Measurements from ENCODE around the gene ABCC4.
"Not testable (repeated sequence)": the region's sequence is repeated elsewhere in the genome, so short reads cannot be mapped to it uniquely, and the experiment has no call there.

Gene ABCC4

DNA sequence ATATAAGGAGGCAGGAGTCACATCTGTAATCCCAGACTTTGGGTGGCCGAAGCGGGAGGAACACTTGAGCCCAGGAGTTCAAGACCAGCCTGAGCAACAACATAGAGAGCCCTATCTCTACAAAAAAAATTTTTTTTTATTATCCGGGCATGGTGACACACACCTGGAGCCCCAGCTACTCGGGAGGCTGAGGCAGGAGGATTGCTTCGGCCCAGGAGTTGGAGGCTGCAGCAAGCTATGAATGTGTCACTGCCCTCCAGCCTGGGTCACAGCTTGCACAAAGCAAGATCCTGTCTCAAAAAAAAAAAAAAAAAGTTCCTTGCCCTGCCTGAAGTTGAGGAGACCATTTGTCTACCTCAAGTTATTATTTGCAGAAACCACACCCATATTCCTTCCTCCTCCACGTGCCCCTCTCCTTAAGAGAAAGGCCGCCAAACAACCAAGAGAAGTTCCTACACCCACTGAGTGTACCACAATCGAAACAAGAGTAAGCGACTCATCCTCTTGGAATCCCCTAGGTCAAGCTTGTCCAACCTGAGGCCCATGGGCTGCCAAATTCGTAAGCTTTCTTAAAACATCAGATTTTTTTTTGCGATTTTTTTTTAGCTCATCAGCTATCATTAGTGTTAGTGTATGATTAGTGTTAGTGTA is 2.2 kb downstream of the ABCC4 start:
- no peak for DNase-seq

DNA sequence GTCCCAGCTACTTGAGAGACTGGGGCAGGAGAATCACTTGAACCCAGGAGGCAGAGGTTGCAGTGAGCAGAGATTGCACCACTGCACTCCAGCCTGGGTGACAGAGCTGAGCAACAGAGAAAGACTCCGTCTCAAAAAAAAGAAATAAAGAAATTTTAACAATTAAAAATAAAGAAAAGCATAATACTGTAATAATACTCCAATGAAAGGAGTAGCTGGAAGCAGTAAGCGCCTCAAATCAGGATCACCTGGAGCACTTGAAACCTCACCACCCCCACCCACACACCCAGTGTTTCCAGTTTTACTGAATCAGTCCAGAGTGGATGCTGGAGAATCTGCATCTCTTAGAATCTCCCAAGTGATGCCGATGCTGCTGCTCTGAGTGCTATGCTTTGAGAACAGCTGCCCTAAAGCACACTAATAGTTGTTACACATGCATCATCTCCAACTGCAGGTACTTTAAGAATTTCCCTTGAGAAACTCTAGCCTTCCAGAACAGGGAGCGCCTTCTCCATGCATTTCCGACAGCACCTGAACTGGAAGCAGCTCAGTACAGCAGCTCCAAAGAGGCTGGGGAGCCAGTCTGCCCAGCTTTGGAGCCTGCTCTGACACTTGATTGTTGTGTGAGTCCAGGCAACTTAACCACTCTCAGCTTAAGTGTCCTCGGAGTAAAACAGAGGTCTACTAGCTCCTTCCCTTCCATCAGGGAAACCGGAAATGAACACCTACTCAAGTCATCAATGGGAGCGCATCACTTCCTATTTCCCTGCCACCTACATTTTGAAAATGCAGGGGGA is 2.9 kb downstream of the ABCC4 start:
- no peak for DNase-seq

DNA sequence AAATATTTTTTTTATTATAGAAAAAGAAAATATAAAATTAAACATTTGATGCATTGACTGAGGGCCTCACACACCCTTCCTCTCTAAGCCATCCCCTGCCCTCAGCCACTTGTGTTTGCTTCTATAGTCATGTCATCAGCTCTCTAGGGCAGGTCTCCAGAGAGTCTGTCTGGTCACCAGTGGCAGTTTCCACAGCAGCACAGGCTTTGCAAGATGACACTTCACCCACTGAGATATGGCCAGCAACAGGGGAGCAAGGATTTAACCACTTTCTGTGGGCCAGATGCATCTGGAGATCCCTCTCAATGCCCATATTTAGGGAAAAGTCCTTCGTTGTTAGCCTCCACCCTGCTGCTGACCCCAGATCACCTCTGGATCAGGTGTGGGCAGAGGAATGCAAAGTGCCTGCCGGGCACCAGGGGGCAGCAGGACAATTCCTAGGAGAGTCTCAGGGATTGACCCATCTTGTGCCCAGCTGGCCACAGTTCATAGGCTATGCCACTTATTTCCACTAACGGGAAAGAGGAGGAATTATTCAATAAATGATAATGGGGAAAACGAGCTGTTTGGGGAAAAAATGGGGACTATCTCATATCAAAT is 4.8 kb downstream of the ABCC4 start:
- no peak for DNase-seq

DNA sequence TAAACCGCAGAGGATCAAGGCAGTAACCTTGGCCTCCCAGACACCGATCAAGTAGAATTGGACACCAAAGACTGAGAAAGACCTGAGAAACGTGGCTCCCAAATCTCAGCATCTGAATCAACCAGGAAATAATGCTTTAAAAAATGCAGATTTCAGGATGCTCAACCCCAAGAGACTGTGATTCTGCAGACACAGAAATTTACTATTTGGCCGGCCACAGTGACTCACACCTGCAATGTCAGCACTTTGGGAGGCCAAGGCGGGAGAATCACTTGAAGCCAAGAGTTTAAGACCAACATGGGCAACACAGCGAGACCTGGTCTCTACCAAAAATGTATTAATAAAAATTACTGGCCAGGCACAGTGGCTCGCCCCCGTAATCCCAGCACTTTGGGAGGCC is 6.2 kb downstream of the ABCC4 start:
- no peak for DNase-seq

DNA sequence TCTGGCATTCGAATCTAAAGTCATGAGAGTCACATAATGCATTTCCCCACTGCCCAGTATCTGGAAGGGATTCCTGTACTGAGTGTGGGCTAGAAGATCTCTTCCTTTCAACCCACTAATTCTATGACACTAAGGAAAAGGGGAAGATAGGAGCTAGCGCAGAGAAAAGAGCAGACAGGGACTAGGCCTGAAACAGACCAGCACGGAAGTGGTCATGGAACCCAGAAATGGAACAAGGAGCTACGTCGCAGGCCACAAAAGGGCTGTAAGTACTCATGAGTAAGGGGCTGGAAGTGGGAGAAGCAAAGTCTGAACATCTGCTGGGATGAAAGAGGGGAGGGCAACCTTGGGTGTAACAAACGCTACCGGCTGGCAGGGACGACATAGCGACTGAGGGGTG is 8.6 kb downstream of the ABCC4 start:
- DNase-seq = no peak

DNA sequence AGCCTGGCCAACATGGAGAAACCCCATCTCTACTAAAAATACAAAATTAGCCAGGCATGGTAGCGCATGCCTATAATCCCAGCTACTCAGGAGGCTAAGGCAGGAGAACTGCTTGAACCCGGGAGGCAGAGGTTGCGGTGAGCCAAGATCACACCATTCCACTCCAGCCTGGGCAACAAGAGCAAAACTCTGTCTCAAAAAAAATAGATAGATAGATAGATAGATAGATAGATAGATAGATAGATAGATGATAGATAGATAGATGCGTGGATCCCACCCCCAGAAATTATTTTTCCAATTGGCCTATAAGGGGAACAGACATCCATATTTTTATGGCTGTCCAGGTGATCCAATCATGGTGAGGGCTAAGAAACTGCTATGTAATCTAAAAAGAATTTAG is 11.3 kb downstream of the ABCC4 start:
- not testable (repeated sequence) for DNase-seq

DNA sequence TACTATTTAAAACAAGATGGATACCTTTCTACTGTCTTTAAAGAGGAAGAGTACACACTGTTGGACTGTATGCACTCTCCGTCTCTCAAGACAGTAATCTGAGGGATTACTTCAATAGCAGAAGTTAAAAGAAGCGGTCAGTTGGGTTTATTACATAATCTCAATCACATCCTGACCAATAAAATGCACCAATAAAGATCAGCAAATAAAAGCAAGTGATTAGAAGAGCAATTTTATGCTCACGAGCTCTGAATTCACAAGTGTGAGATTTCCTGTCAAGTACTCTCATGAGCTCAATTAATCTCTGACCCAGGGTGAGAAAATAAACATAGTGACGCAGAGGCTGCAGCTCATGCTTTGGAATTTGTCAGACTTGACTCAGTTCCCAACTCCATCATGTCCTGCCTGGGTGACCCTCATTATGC is 12.2 kb downstream of the ABCC4 start:
- DNase-seq = no peak

DNA sequence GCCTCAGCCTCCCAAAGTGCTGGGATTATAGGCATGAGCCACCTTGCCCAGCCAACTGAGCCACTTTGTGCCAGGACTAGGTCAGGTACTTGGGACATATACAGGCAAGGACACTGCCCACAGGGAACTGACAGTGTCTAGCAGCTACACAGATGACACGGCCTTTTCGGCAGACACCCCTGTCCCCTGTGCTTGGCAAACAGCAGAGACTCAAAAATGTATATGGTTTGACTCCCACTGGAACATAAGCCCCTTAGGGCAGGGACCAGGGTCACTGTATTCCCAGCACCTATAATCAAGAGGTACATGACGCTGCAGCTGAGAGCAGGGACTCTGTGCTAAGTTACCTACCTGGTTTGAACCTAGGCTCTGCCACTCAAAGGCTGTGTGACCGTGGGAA is 16.8 kb downstream of the ABCC4 start:
- no peak for DNase-seq

DNA sequence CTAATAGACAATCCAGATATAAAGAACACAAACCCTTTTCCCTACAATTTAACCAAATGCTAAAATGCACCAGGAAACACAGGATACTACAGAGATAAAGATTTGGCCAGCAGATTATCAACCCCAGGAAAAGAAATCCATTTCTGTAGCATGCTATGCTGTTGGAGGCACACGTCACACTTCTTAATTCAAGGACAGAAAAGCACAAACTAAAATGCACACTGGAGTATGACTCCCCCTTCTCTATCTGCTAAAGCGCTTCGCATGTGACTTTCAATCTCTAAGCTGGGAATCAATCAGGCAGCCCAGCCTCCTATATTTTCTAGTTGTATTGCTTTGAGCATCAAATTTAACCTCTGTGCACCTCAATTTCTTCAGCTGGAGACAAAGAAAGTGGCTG is 22.2 kb downstream of the ABCC4 start:
- DNase-seq = no peak

DNA sequence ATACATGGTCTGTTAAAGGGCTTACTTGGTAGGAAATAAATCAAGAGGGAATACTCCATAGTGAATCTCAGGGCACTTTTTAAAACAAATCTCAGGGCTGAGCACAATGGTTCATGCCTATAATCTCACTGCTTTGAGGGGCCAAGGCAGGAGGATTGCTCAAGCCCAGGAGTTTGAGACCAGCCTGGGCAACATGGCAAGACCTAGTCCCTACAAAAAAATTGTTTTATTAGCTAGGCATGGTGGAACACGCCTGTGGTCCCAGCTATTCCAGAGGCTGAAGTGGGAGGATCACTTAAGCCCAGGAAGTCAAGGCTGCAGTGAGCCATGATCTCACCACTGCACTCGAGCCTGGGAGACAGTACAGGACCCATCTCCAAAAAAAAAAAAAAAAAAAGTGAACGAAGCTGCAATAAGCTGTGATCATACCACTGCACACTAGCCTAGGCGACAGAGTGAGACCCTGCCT is 25.2 kb downstream of the ABCC4 start:
- no peak for DNase-seq

DNA sequence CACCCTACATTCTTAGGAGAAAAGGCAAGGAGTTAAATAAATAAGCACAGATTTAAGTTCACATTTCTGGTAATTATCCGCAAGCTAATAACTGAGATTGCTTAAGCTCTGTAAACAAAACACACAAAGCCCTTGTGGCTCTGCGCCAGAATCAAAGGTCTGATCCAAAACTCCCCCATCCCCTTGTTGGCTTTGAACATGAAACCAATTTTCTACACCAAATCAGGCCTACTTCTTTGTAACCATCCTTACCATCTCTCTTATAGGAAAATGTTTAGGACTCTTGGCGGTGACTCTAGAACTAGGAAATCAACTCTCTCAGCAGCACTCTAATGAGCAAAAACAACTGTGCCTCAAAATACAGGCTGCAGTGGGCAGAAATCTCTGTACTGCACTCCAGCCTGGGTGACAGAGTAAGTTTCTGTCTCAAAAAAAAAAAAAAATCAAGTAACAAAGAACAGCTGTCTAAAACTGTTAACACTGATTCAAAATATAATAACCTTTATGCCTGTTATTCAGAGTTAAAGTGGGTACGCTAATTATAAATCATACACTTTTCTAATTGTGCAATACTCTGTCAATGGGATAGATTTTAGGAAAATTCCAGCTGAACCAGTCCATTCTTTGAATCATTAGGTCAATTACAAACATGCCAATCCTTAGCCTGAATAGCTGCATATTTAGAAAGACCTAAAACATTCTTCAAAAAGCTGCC is 25.8 kb downstream of the ABCC4 start:
- no peak for DNase-seq

DNA sequence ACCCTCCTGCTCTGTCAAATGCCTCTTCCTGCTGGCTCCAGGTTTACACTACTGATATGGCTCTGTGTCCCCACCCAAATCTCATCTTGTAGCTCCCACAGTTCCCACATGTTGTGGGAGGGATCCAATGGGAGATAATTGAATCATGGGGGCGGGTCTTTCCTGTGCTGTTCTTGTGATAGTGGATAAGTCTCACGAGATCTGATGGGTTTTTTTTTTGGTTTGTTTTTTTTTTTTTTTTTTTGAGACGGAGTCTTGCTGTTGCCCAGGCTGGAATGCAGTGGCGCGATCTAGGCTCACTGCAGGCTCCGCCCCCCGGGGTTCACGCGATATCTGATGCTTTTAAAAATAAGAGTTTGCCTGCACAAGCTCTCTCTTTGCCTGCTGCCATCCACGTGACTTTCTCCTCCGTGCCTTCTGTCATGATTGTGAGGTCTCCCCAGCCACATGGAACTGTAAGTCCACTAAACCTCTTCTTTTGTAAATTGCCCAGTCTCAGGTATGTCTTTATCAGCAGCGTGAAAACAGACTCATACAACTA is 27.6 kb downstream of the ABCC4 start:
- not testable (repeated sequence) for DNase-seq

DNA sequence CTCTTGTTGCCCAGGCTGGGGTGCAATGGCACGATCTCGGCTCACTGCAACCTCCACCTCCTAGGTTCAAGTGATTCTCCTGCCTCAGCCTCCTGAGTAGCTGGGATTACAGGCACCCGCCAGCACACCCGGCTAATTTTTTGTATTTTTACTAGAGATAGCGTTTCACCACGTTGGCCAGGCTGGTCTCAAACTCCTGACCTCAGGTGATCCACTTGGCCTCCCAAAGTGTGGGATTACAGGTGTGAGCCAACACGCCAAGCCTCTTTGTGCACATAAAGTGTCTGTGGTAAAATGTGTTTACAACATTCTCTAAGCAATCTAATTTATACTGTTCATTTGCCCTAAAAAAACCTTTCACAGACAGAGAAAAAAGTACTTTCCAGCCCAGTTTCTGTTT is 29.2 kb downstream of the ABCC4 start:
- not testable (repeated sequence) for DNase-seq

DNA sequence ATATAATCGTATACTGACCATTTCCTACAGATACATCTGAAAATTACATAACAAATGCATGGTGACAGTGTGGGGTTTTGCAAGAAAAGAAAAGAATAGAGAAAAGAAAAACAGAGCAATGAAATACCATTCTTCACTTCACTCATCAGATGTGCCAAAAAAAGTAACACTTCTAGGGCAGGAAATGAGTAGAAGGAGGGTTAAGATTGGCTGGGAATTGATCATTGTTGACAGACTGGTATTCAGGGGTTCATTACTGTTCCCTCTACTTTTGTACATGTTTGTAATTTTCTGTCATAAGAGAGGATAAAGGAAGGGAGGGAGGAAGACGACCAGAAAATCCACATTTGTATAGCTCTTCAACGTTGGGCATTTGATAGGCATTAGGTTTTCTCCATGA is 31.5 kb downstream of the ABCC4 start:
- no peak for DNase-seq

DNA sequence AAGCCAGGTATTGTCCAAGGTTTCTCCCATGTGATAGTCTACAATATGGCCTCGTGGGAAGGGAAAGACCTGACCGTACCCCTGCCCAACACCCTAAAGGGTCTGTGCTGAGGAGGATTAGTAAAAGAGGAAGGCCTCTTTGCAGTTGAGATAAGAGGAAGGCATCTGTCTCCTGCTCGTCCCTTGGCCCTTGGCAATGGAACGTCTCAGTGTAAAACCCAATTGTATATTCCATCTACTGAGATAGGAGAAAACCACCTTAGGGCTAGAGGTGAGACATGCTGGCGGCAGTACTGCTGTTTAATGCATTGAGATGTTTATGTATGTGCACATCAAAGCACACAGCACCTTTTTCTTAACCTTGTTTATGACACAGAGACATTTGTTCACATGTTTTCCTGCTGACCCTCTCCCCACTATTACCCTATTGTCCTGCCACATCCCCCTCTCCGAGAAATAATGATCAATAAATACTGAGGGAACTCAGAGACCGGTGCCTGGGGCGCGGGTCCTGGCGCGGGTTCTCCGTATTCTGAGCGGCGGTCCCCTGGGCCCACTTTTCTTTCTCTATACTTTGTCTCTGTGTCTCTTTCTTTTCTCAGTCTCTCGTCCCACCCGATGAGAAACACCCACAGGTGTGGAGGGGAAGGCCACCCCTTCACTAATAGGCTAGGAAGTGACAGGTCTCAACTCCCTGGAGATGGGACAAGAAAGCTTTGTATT is 32.7 kb downstream of the ABCC4 start:
- DNase-seq = not testable (repeated sequence)

DNA sequence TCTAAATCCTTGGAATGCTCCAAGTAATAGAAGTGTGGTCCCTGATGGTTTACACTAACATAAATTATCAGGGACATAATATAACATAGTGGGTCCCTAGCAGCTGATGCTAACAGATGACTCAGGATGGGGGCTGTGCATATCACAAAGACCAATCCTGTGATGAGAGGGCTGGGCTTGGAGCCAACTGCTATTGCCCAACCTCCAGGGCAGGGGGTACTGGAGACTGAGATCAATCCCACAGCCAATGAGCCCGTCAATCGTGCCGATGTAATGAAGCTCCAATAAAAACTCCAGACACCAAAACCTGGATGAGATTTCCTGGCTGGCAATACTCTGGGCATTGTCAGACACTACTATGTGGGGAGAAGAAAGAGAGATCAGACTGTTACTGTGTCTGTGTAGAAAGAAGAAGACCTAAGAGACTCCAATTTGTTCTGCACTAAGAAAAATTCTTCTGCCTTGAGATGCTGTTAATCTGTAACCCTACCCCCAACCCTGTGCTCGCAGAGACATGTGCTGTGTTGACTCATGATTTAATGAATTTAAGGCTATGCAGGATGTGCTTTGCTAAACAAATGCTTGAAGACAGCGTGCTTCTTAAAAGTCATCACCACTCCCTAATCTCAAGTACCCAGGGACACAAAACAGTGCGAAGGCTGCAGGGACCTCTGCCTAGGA is 33.4 kb downstream of the ABCC4 start:
- DNase-seq = peak; percentile 68

DNA sequence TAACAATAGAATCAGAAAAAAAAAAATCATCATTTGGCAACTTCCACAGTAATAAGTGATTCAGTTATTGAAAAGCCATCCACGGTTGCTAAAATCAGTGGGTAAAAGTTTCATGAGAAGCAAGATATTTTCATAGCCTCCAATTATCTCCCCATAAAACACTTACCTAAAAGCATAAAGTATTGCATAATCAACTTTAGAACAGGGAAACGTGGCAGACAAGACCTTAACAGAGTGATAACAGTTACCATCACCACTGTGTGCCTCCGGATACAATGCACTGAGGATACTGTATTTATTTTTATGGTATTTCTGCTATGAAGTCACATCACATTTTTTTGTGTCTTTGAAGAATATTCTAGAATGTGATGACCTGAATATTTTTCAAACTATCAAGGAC is 37.0 kb downstream of the ABCC4 start:
- DNase-seq = no peak

DNA sequence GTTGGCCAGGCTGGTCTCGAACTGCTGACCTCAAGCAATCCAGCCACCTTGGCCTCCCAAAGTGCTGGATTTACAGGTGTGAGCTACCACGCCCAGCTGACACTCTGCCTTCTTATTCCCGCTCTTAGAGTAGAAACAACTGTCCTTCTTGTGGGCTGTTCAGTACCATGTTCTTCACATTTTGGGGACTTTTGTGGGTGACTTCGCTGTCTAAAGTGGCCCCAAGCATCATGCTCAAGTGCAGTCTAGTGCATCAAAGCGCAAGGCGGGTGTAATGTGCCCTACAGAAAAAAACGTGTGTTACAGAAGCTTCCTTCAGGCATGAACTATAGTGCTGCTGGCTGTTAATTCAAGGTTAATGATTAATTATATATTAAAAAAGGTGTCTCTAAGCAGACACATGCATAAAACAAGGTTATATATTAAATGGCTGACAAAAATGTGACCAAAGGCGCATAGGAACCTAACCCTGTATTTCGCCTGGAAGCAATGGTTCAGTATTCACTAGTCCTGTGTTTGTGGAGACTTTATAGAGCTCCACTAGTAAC is 38.3 kb downstream of the ABCC4 start:
- no peak for DNase-seq

DNA sequence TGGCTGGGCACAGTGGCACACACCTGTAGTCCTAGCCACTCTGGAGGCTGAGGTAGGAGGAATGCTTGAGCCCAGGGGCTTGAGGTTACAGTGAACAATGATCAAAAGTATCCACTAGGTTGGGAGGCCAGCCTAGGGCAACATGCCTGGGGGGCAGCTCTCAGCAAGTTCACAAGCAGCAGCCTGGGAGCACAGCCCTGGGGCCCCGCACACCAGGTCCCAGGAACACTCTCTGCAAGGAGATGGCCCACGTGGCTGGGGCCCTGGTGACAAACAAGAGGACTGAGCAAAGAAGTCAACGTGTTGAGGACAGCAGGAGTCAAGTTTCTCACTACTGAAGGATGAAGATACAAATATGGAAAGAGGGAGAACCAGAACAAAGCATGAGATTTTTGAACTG is 39.3 kb downstream of the ABCC4 start:
- DNase-seq = no peak

DNA sequence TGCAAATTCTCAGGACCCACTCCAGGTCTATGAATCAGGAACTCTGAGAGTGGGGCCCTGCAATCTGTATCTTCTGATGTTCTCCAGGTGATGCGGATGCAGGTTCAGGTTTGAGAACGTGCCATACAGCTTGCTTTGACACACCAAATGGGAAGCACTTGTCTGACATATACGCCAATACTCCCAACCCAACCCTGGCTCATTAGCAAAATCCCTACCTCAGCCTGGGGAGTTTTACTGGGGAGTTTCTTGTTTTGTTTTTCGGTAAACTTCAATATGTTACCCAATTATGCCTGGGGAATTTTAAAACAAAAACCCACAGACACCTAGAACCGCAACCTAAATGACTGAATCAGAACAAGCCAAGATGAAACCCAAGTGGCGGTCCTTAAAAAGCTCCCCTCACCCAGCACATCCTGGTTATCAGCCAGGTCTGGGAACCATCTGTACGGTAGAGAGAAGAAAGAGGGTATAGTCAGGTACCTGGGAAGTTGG is 41.2 kb downstream of the ABCC4 start:
- DNase-seq = no peak

DNA sequence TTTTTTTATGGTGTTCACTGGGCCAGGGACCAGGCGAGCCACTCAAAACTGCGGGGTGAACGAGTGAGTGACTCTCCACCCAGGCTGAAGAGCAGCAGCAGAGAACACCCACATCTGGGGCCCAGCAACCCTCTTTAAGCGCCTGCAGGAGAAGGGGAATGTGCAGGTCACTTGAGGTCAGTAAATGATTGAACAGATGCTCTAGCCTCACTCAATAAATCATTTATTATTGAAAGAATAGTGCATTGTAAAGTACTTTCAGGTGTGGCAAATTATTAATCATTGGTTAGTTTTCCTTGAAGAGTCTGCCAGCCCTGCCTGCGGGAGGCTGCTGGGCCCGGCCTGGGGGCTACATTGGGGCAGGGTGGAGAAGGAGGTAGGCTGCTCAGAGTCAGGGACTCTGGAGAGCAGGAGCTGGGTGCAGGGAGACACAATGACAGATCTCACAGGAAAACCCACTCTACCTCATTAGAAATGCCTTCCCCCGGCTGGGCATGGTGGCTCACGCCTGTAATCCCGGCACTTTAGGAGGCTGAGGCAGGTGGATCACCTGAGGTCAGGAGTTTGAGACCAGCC is 42.5 kb downstream of the ABCC4 start:
- no peak for DNase-seq
